Activated CD8-positive, alpha-beta memory T cell treated with anti-CD3 and anti-CD28 coated beads, Interleukin-2, amount 50 U/mL, for 48 hours (primary cell): ENCODE results near the gene DLGAP1.
"Not testable (repeated sequence)": the region's sequence is repeated elsewhere in the genome, so short reads cannot be mapped to it uniquely, and the experiment has no call there.

Source experiments
- DNase-seq: peaks from one replicate; pipeline ENCODE4 v3.0.0-alpha.2; 2020

DLGAP1 gene

DNA sequence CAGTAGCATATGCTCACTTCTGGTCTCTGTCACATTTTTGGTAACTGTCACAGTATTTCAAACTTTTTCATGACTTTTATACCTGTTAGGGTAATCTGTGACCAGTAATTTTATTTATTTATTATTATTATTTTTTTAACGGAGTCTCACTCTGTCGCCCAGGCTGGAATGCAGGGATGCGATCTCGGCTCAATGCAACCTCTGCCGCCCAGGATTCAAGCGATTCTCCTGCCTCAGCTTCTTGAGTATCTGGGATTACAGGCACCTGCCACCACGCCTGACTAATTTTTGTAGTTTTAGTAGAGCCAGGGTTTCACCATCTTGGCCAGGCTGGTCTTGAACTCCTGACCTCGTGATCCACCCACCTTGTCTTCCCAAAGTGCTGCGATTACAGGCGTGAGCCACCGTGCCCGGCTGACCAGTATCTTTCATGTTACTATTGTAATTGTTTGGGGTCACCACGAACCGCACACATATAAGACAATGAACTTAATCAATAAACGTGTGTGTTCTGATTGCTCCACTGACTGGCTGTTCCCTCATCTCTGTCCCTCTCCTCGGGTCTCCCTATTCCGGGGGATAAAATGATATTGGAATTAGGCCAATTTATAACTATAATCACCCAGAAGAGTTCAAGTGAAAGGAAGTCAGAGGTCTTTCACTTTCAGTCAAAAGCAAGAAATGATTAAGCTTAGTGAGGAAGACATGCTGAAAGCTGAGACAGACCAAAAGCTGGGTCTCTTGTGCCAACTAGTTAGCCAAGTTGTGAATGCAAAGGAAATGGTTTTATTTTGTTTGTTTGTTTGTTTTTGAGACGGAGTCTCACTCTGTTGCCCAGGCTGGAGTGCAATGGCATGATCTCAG is 982.2 kb downstream of the DLGAP1 start:
- DNase-seq, result no peak

DNA sequence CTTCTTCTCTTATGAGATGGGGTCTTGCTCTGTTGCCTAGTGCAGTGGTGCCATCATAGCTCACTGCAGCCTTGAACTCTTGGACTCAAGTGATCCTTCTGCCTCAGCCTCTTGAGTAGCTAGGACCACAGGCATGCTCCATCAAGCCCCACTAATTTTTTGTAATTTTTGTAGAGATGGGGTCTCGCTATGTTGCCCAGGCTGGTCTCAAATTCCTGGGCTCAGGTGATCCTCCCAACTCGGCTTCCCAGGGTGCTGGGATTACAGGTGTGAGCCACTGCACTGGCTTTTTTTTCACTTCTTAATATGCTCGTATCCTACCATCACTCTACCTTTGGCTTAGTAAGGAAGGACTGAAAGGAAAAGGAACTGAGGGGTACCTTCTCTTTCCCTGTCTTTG is 983.0 kb downstream of the DLGAP1 start:
- DNase-seq, result not testable (repeated sequence)

DNA sequence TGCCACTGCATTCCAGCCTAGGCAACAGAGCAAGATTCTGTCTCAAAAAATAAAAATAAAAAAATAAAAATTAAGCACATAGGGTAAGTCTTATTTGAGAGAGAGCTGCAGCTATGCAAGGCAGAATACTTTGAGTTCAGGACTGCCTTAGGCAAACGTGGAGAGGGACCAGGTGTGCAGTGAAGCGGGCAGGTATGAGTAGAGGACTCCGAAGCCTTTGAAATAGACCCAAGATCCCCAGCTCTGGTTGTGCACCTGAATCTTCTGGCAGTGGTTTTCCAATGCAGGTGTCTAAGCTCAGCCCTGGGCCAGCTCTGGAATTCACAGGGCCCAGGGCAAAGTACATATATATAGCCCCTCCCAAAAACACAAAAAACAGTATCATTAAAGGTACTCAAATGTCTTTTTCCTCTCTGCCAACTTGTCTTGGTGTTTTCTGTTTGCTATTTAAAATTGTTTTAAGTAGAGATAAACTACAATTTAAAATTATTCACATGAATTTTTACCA is 983.9 kb downstream of the DLGAP1 start:
- DNase-seq, result no peak

DNA sequence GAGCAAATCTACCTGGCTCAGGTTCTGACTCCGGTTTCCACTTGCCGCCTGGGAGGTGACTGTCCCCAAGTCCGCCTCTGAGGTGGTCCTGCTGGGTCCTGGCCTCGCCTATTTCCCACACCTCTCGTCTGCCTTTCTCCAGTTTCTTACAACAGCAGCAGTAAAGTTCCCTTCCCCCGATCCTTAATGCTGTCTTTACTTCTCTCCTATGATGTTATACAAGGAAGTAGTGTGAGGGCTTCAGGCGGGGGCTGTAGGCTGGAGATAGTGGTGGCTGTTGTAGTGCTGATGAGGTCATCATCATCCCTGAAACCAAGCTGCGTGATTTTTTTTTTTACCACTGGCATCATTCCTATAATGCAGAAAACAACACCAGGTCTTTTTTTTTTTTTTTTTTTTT is 986.3 kb downstream of the DLGAP1 start:
- no peak for DNase-seq

DNA sequence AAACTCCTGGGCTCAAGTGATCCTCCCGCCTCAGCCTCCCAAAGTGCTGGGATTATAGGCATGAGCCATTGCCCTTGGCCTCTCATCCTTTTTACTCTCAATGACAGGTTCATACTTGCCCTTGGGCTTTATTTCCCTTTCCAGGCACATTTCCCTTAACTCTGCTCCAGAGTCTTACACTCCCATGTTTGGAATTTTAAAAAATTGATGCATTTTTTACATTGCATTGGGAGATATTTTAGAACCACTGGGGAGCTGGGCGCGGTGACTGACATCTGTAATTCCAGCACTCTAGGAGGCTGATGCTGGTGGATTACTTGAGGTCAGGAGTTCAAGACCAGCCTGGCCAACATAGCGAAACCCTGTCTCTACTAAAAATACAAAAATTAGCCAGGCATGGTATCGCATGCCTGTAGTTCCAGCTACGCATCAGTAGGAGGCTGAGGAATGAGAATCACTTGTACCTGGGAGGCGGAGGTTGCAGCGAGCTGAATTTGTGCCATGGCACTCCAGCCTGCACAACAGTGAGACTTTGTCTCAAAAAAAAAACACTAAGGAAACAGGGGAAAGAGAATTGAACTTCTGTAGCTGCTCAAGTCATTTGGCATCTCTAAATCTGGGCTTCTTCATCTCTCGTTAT is 986.9 kb downstream of the DLGAP1 start:
- no peak for DNase-seq

DNA sequence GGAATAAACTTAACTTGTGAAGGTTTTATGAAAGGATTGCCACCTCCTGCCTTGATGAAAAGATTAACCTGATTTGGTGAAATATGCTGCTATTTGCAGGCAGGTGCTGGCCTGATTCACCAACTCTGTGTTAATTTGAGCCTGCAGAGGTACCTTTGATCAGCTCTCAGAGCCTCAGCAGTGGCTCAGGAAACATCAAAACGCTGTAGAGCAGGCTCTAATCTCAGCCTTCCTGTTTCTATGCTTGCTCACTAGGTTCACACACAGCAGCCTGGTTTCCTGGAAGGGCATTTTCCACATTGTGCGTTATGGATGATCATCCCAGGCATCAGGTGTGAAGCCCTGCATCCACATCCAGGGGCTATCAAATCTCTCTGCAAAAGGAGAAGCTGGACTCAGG is 988.2 kb downstream of the DLGAP1 start:
- no peak for DNase-seq

DNA sequence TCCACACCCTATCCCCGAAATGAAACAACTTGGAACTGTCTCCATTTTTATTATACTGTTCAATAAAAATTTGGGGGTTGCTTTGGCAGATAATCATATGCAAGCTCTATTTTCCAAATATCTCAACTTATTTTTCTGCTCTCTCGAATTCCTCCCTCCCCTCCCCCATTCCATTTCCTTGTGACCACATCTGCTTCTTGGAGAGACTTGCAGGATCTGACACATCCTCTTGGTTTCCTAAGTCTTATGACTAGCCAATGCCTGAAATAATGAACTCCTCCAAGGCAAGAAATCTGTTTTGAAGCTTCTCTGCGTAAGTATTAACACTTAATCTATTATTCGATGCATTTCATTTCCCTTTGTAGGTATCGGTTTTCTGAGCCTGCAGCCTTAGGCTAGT is 989.1 kb downstream of the DLGAP1 start:
- no peak for DNase-seq

DNA sequence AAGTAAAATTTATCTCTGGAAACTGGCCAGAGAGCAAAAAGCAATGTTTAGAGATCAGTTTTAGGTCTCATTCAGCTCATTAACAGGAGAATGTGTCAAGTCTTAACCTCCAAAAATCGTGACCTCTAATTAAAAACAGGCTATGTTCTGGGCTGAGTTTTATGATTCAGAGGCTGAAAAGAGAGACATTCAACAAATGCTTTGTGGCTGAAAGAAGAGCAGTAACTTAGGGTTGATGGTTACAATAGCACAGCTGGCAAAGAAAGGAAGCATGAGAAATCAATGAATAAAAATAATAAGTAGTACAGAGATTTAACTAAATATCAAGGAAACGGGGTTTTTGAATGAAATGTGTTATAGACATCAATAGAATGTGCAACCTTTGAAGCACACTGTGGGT is 992.1 kb downstream of the DLGAP1 start:
- DNase-seq, result no peak

DNA sequence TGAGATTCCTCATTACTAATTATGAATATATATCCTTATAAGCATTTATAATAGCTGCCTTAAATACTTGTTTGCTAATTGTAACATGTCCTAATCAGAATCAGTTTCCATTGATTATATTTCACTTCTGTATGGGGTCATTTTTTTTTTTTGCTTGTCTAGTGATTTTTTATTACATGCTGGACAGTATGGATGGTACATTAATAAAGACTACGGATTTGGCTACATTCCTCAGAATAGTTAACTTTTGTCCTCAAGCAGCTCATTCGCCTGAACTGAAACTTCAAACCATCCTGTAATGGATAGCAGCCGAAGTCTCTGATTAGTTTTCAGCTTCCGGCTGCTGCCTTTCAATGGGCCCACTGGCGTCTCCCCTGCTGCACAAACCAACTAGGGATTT is 993.4 kb downstream of the DLGAP1 start:
- DNase-seq, result no peak

DNA sequence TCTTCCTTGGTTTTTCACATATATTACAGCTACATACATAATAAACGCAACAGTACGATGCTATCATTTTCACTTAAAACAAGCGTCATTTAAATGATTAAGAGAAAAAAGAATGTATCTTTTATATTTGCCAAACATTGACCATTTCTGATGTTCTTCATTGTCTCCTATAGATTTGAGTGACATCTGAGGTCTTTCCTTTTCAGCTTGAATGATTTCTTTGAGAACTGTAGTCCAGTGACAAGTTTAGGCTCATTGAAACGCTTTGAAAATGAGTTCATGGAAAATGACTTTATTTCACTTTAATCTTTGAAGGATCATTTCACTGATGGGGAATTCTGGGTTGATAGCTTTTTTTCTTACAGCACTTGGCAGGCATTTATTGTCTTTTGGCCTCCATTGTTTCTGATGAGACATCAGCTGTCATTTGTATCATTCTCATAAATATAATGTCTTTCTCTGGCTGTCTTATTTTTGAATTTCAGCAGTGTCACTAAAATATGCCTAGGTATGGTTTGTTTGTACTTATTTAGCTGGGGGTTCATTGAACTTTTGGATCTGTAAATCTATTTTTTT is 994.2 kb downstream of the DLGAP1 start:
- no peak for DNase-seq

DNA sequence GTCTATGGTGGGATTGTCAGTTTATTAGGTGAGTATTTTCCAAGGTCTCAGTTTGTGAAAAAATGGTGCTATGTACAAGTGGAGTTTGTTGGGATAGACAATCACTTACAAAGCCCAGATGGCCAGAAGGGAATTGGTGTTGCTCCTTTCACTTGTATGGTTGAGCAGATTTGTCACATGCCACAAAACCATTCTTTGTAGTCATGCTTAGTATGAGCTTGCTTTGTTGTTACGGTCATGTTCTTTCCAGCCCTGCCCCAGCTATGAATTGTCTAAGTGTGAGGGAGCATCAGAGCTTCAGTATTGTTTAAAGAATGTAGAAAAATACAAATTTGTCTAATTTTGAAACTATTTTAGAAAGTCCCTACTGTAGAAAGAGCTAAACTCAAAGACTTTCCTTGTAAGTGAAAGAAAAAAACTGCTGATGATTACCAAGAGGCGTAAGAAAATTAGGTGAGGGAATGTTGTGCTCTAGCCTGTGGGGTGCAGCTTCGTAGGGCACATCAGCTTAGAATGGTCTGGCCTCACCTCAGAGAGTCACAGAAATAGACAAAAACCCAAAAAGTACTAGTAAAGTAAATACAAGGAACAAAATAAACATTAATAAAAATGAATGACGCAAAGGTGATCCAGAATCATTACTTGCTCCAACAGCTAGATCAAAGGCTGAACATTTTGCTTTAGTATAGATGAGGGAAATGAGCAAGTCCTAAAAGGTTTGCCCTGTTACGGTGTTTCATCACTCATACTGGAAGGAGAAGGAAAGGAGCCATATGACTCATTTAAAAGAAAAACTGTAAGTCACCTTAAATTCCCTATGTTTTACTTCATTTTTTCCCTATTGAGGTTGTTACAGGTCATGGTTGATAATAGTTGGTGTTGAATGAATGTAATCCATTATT is 995.9 kb downstream of the DLGAP1 start:
- no peak for DNase-seq

DNA sequence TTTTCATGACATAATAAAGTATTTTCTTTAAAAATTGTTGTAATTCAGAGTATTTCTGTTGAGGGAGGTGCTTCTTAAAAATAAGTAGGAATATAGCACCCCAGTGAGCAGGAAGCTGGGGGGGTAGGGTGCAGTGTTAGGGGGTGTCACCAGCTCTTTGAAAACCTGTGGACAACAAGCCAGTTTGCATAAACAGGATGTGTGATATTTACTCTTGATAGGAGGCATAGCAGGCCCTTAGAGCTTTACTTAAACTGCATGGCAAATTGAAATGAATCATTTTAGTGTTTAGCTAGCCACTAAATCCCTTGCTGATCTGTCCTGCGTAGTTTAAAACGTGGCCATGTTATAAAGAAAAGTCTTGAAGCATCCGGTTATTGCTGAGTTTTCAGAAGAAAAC is 996.7 kb downstream of the DLGAP1 start:
- DNase-seq, result no peak

DNA sequence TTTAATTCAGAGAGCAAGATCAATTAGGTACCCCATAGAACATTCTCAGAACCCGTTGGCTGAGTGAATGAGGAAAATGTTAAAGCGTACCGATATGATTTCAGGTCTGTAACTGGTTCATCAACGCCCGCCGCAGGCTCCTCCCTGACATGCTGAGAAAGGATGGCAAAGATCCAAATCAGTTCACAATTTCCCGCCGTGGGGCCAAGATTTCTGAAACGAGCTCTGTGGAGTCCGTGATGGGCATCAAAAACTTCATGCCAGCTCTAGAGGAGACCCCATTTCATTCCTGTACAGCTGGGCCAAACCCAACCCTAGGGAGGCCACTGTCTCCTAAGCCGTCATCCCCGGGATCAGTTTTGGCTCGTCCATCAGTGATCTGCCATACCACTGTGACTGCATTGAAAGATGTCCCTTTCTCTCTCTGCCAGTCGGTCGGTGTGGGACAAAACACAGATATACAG is 997.8 kb downstream of the DLGAP1 start:
- no peak for DNase-seq

DNA sequence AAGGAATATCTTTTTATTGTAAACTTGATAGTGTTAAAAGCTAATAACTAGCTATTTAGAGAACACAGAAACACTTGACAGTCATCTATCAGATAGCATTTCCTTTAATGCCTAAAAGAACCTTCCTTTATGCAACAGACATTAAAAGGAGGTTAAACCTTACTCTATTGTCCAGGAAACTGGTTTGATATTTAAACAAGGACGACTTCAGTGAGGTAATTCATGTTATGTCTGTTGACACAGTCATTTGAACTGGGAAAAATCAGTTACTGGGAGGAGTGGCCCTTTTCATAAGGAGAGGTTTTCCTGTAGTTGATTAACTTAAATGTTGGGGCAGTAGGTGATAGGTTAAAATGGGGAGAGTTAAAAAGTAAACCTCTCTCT is 998.4 kb downstream of the DLGAP1 start:
- no peak for DNase-seq

DNA sequence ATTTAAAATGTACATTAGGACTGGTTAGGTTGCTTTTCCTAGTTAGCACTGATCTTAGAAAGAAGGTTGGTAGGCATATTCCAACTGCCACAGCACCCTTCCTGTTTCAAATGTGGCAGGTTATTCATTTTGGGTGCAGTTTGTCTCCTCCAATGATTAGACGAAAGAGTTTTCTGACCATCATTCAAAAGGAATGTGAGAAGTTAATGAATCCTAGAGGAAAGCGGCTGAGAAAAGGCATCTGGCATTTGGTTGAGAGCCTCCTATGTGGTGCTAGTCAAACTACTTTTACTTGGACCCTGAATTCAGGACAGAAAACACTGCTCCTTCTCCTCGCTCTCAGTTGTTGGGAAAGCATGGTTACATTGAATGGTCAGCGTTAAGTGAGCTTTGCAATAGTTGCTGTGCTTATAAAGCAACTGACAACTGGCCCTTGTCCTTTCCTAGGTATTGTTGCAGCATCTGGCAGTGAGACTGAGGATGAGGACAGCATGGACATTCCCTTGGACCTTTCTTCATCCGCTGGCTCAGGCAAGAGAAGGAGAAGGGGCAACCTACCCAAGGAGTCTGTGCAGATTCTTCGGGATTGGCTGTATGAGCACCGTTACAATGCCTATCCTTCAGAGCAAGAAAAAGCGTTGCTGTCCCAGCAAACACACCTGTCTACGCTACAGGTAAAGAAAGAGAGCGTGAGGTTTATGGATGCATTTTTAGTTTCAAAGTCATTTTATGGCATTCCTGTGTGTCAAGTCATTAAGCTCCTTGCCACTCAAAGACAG is 999.0 kb downstream of the DLGAP1 start:
- no peak for DNase-seq

DNA sequence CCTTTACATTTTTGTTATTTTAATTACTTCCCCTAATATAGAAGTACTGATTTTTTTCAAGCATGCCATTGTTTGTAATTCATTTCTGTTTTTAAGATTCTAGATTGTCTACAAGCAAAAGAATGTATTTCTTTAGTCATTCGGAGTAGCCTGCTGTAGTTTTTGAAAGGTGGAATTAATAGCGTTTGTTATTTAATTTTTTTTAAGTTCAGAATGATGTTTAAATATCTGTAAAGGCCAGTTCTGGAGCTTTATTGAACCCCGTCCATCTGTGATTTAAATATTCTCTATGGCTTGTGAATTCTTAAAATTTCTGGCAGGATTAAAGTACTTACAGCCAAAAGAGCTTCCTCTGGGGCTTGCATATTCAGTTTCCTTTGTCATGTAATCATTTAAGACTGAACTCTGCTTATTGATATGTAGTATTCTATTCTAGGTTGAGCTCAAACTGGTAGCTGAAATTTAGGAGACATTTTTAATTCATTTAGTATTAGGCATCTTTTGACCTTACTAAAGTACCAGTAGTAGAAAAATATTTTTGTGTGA is 999.9 kb downstream of the DLGAP1 start:
- DNase-seq, result no peak

DNA sequence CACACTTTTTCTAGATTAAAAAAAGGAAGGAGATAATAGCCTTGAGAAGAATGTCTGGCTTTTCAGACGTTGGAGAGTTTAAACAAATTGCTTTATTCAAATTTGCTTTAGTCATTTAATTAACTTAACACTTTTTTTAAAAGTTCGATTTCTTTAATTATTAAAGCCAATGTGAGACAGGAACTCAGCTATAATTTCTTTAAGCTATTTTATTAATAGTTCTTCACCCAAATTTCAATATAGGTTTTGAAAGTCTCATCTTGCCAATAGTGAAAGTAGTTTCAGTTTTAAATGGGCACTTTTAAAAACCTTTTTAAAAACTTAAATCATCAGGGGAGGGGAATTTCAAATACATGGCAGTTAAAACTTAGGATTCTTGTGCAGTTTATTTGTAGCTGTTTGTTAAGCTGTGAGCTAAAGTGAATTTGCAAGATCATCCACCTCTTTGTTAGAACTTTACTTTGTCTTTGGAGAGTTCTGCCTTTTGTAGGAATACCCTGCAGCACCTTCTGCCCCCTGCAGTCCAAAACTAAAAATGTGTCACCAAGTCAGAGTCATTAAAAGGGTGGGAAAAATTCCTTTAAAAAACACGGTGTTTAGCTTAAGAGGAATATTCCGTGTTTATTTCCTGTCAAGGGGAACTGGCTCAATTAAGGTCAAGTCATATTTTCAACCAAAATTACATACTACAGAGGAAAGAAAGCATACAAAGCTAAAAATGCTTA is 1000.6 kb downstream of the DLGAP1 start:
- no peak for DNase-seq

DNA sequence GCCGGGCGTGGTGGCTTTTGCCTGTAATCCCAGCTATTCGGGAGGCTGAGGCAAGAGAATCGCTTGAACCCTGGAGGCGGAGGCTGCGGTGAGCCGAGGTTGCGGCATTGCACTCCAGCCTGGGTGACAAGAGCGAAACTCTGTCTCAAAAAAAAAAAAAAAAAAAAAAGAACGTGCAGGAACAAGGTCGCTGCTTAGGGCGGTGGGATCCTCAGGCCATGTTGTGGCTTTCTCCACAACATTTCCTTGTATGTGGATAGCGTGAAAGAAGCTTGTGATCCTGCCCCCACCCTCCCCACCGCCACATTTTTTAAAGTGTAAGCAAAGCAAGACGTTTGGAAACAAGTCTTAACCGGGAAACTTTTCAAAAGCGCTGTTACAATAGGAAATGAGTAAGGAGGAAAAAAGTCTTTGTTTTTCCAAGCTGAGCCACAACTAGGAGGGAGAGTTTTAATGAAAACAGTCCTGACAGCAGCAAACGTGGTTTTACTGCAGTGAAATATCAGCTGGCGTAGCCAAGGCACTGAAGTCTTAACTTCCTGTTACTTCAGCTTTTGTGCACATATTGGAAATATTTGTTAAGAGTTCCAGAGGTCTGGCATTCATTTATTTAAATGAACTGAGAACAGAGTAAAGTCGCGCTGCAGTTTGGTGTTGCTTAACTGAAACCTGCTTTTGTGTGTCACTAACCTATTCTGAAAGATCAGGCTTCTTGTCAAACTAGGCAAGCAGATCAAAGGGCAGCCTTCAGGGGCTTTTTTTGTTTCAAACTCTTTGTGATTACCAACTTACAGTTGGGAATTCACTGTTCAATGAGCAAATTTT is 1001.4 kb downstream of the DLGAP1 start:
- DNase-seq, result no peak

DNA sequence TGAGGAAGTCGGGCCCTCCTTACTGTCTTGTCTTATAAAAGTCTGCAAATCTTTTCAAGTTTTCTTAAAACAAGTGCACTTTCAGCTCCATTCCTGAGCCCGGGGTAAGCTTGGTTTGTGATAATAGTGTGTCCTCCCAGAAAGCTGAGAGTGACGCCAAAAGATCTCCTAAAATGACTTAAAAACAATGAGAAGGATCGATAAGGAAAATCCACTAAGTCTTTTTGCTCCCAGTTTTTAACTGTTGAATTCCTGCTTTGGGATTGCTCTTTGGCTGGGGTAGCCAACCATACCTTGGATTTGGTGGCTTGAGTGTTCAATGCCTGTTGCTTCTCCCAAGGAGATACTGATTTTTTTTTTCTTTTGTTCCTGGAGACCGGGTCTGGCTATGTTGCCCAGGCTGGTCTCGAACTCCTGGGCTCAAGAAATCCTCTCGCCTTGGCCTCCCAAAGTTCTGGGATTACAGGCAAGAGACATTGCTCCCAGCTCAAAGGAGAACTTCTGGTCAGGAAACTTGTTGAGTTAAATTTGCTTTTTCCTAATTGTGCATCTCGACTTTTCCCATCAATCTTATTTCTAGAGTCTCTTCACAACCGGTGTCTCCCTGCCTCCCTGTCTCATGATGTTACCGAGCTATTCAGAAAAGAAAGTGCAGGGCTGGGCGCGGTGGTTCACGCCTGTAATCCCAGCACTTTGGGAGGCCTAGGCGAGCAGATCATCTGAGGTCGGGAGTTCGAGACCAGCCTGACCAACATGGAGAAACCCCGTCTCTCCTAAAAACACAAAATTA is 1002.2 kb downstream of the DLGAP1 start:
- peak; percentile 58 for DNase-seq
